ENCODE measurements around the gene SCN5A. TPM values are rescaled to one million over a fixed set of nuclear protein-coding genes. Genes with fewer than 3 reads are reported as not detected.

SCN5A gene
- total RNA-seq, 1 experiment from 2014 or later, result not detected

- no peak for DNase-seq (ENCODE audit: low spot score)
Observed at GRCh38 chr3:38601956-38602550, 47.4 kb downstream of the SCN5A start.

- DNase-seq (ENCODE audit: low spot score), result no peak
Observed at GRCh38 chr3:38600551-38600950, 48.9 kb downstream of the SCN5A start.

- DNase-seq (ENCODE audit: low spot score), result no peak
Observed at GRCh38 chr3:38599886-38600285, 49.6 kb downstream of the SCN5A start.

- DNase-seq (ENCODE audit: low spot score), result no peak
Observed at GRCh38 chr3:38598791-38599190, 50.7 kb downstream of the SCN5A start.

- DNase-seq (ENCODE audit: low spot score), result no peak
Observed at GRCh38 chr3:38597502-38598060, 51.9 kb downstream of the SCN5A start.

- DNase-seq (ENCODE audit: low spot score), result no peak
Observed at GRCh38 chr3:38595393-38595792, 54.1 kb downstream of the SCN5A start.

- no peak for DNase-seq (ENCODE audit: low spot score)
Observed at GRCh38 chr3:38590521-38590920, 59.0 kb downstream of the SCN5A start.

GRCh38 chr3:38588995-38589937 is 60.2 kb downstream of the SCN5A start:
- no peak for DNase-seq (ENCODE audit: low spot score)

- DNase-seq (ENCODE audit: low spot score), result no peak
Observed at GRCh38 chr3:38588371-38588971, 61.0 kb downstream of the SCN5A start.

GRCh38 chr3:38587548-38588131 is 61.8 kb downstream of the SCN5A start:
- DNase-seq (ENCODE audit: low spot score), result no peak

- DNase-seq (ENCODE audit: low spot score), result no peak
Observed at GRCh38 chr3:38586546-38587520, 62.7 kb downstream of the SCN5A start.

GRCh38 chr3:38585791-38586420 is 63.6 kb downstream of the SCN5A start:
- no peak for DNase-seq (ENCODE audit: low spot score)

GRCh38 chr3:38583688-38584087 is 65.8 kb downstream of the SCN5A start:
- DNase-seq (ENCODE audit: low spot score), result no peak

- no peak for DNase-seq (ENCODE audit: low spot score)
Observed at GRCh38 chr3:38582941-38583645, 66.4 kb downstream of the SCN5A start.

GRCh38 chr3:38582316-38582715 is 67.2 kb downstream of the SCN5A start:
- no peak for DNase-seq (ENCODE audit: low spot score)

- DNase-seq (ENCODE audit: low spot score), result no peak
Observed at GRCh38 chr3:38581774-38582173, 67.7 kb downstream of the SCN5A start.

- DNase-seq (ENCODE audit: low spot score), result no peak
Observed at GRCh38 chr3:38580450-38581382, 68.8 kb downstream of the SCN5A start.
